OCI-LY1 (cell line): ENCODE measurements around the gene COL18A1.
A peak's percentile ranks its signal among the peaks of the same experiment; 100 is the strongest.

ENCODE experiments used
- H2AFZ ChIP-seq: fragments of 200-600 bp; sonication (generic), shearing (Covaris generic); 2 replicates; pipeline ENCODE4 v1.6.0; 2014; ENCODE audit warnings: antibody characterized with exemption, mild to moderate bottlenecking, low read length
- H3F3A ChIP-seq: fragments of 200-600 bp; sonication (generic), shearing (Covaris generic); 2 replicates; pipeline ENCODE4 v1.6.0; 2014; ENCODE audit warnings: mild to moderate bottlenecking, antibody characterized with exemption, low read length, moderate library complexity; ENCODE audit not compliant: insufficient read depth
- H3K27ac ChIP-seq: fragments of 200-600 bp; sonication (generic); 2 replicates; pipeline ENCODE4 v1.5.1; 2014; ENCODE audit warnings: low read length, mixed run types, mild to moderate bottlenecking, low read depth; ENCODE audit not compliant: poor library complexity, severe bottlenecking
- H3K27me3 ChIP-seq: fragments of 200-600 bp; sonication (generic); 2 replicates; pipeline ENCODE4 v1.6.0; 2014; ENCODE audit warnings: antibody characterized with exemption, mild to moderate bottlenecking, low read length, moderate library complexity; ENCODE audit not compliant: insufficient read depth
- H3K36me3 ChIP-seq: fragments of 200-600 bp; sonication (generic); 2 replicates; pipeline ENCODE4 v1.6.1; 2014; ENCODE audit warnings: mild to moderate bottlenecking, antibody characterized with exemption, low read length, moderate library complexity, mixed read lengths; ENCODE audit not compliant: insufficient read depth
- H3K4me1 ChIP-seq: fragments of 200-600 bp; sonication (generic); 2 replicates; pipeline ENCODE4 v1.5.1; 2014; ENCODE audit warnings: mild to moderate bottlenecking, low read length, moderate library complexity; ENCODE audit not compliant: insufficient read depth, severe bottlenecking
- H3K4me2 ChIP-seq: fragments of 200-600 bp; sonication (generic), shearing (Covaris generic); 2 replicates; pipeline ENCODE4 v1.6.1; 2014; ENCODE audit warnings: low read length
- H3K4me3 ChIP-seq: fragments of 200-600 bp; sonication (generic); 2 replicates; pipeline ENCODE4 v1.5.1; 2014; ENCODE audit warnings: low read length, low read depth, mild to moderate bottlenecking, mixed read lengths; ENCODE audit not compliant: poor library complexity, severe bottlenecking
- H3K79me2 ChIP-seq: fragments of 200-600 bp; shearing (Covaris generic); 2 replicates; pipeline ENCODE4 v1.6.1; 2016; ENCODE audit warnings: mixed run types, low read length, mixed read lengths; ENCODE audit not compliant: insufficient read depth
- H3K9ac ChIP-seq: fragments of 200-600 bp; sonication (generic), shearing (Covaris generic); 2 replicates; pipeline ENCODE4 v1.6.1; 2014; ENCODE audit warnings: mild to moderate bottlenecking, low read length, mixed read lengths
- H3K9me2 ChIP-seq: fragments of 200-600 bp; sonication (generic), shearing (Covaris generic); 2 replicates; pipeline ENCODE4 v1.6.1; 2014; ENCODE audit warnings: low read depth, mild to moderate bottlenecking, low read length, mixed read lengths
- H3K9me3 ChIP-seq: fragments of 200-600 bp; shearing (Covaris generic); 2 replicates; pipeline ENCODE4 v1.6.1; 2014; ENCODE audit warnings: low read length, mixed read lengths
- H4K20me1 ChIP-seq: fragments of 200-600 bp; sonication (generic), shearing (Covaris generic); 2 replicates; pipeline ENCODE4 v1.6.0; 2016; ENCODE audit warnings: mild to moderate bottlenecking, low read length; ENCODE audit not compliant: insufficient read depth
- CTCF ChIP-seq: fragments of 200-600 bp; sonication (generic), shearing (Covaris generic); IDR thresholded peaks from 2 replicates; pipeline ENCODE4 v1.5.1; 2017; ENCODE audit warnings: mild to moderate bottlenecking, antibody characterized with exemption, low read length, moderate library complexity, mixed read lengths
- EZH2 ChIP-seq: fragments of 200-600 bp; sonication (generic), shearing (Covaris generic); IDR thresholded peaks from 2 replicates; pipeline ENCODE4 v1.8.0; 2017; ENCODE audit warnings: borderline replicate concordance, mixed run types, mild to moderate bottlenecking, antibody characterized with exemption, low read length, moderate library complexity, mixed read lengths

Gene COL18A1

GRCh38 chr21:45538381-45539045, 133.5 kb downstream of the COL18A1 start:
- Histone ChIP-seq H3K27ac (no peak overlapping the region), H3K9ac (no peak overlapping the region), H3K4me1 (peaks cover 7% of the 10 kb centered on the region), H3K4me3 (no peak overlapping the region), H3K4me2 (no peak overlapping the region), H3K9me2 (no peaks in the 10 kb centered on the region), H4K20me1 (no peaks in the 10 kb centered on the region), H3F3A (no peaks in the 10 kb centered on the region), H3K36me3 (no peaks in the 10 kb centered on the region), H3K9me3 (no peaks in the 10 kb centered on the region), H3K27me3 (no peaks in the 10 kb centered on the region), H3K79me2 (no peaks in the 10 kb centered on the region), H2AFZ (no peak overlapping the region)
- TF ChIP-seq EZH2: no peak
- TF ChIP-seq CTCF: no peak

GRCh38 chr21:45539046-45539795, 134.3 kb downstream of the COL18A1 start:
- H3K4me2 ChIP-seq: no peak overlapping the region
- H3K36me3 ChIP-seq: no peaks in the 10 kb centered on the region
- H4K20me1 ChIP-seq: no peaks in the 10 kb centered on the region
- H3K79me2 ChIP-seq: no peaks in the 10 kb centered on the region
- peaks cover 7% of the 10 kb centered on the region for H3K4me1 ChIP-seq
- no peak overlapping the region for H3K9ac ChIP-seq
- no peak overlapping the region for H3K27ac ChIP-seq
- H2AFZ ChIP-seq: no peak overlapping the region
- TF ChIP-seq CTCF: no peak
- TF ChIP-seq EZH2: no peak
- H3K4me3 ChIP-seq: no peak overlapping the region
- H3F3A ChIP-seq: no peaks in the 10 kb centered on the region
- no peaks in the 10 kb centered on the region for H3K9me3 ChIP-seq
- no peaks in the 10 kb centered on the region for H3K9me2 ChIP-seq
- no peaks in the 10 kb centered on the region for H3K27me3 ChIP-seq

- no peaks in the 10 kb centered on the region for H3K79me2 ChIP-seq
- TF ChIP-seq EZH2 (no peak), CTCF (no peak)
These were observed 135.0 kb downstream of the COL18A1 start for GRCh38 chr21:45539796-45540600.

More at GRCh38 chr21:45539796-45540600, 135.0 kb downstream of the COL18A1 start:
- H3K9ac ChIP-seq: no peak overlapping the region; the same call in 1 of the 2 replicates
- H3K27ac ChIP-seq: no peak overlapping the region
- no peaks in the 10 kb centered on the region for H4K20me1 ChIP-seq
- H3K4me2 ChIP-seq: peak overlapping the region; percentile 76
- no peak overlapping the region for H2AFZ ChIP-seq
- H3F3A ChIP-seq: no peaks in the 10 kb centered on the region
- H3K9me3 ChIP-seq: no peaks in the 10 kb centered on the region
- no peaks in the 10 kb centered on the region for H3K9me2 ChIP-seq
- peaks cover 7% of the 10 kb centered on the region for H3K4me1 ChIP-seq
- H3K4me3 ChIP-seq: peak overlapping the region; percentile 64
- no peaks in the 10 kb centered on the region for H3K36me3 ChIP-seq
- H3K27me3 ChIP-seq: no peaks in the 10 kb centered on the region; the same call in 1 of the 2 replicates
